HFF-Myc (cell line): ENCODE data around the gene CPVL.

Experiments
- DNase-seq: peaks from one replicate; pipeline ENCODE4 v3.0.0-alpha.2; 2011; ENCODE audit warnings: low read depth; ENCODE audit errors: extremely low read depth
- H3K4me3 ChIP-seq: replicated peaks from 2 replicates; pipeline ENCODE4 v1.5.1; 2011; ENCODE audit warnings: low read depth, mild to moderate bottlenecking, control low read depth, low read length
- CTCF ChIP-seq: IDR thresholded peaks from 2 replicates; pipeline ENCODE4 v1.5.1; 2012; ENCODE audit warnings: mild to moderate bottlenecking, low read depth, low read length, control low read depth; ENCODE audit errors: missing control alignments

CPVL gene

GRCh38 chr7:29077854-29078253, 68.5 kb downstream of the CPVL start:
- DNase-seq, result no peak
- TF ChIP-seq CTCF, result no peak

GRCh38 chr7:29077176-29077575, 69.2 kb downstream of the CPVL start:
- no peak for DNase-seq
- H3K4me3 ChIP-seq, result no peak overlapping the region
- TF ChIP-seq CTCF, result no peak

More at GRCh38 chr7:29077854-29078253, 68.5 kb downstream of the CPVL start:
- H3K4me3 ChIP-seq, result no peak overlapping the region

GRCh38 chr7:29076631-29077030, 69.7 kb downstream of the CPVL start:
- no peak for DNase-seq
- no peak for TF ChIP-seq CTCF
- no peak overlapping the region for H3K4me3 ChIP-seq

- H3K4me3 ChIP-seq, result no peak overlapping the region
Measured at GRCh38 chr7:29075606-29076005, 70.7 kb downstream of the CPVL start.

GRCh38 chr7:29071203-29071874, 75.0 kb downstream of the CPVL start:
- TF ChIP-seq CTCF, result no peak
- DNase-seq, result no peak
- H3K4me3 ChIP-seq, result no peak overlapping the region

More at GRCh38 chr7:29075606-29076005, 70.7 kb downstream of the CPVL start:
- no peak for TF ChIP-seq CTCF
- DNase-seq, result no peak

GRCh38 chr7:29066641-29067040, 79.7 kb downstream of the CPVL start:
- TF ChIP-seq CTCF, result no peak
- H3K4me3 ChIP-seq, result no peak overlapping the region
- no peak for DNase-seq
